GM06990 (cell line): ENCODE results near the gene CETP.
"Not testable (repeated sequence)": the region's sequence is repeated elsewhere in the genome, so short reads cannot be mapped to it uniquely, and the experiment has no call there.

ENCODE experiments used
- DNase-seq: peaks from one replicate; pipeline ENCODE4 v3.0.0-alpha.2; 2011; ENCODE audit not compliant: insufficient read length; ENCODE audit errors: extremely low read depth
- H3K27me3 ChIP-seq: replicated peaks from 2 replicates; pipeline ENCODE4 v1.6.0; 2011; ENCODE audit warnings: low read length; ENCODE audit not compliant: control insufficient read depth, insufficient read depth
- H3K36me3 ChIP-seq: 2 replicates; pipeline ENCODE4 v1.5.1; 2011; ENCODE audit warnings: low read length; ENCODE audit not compliant: control insufficient read depth, insufficient read depth
- H3K4me3 ChIP-seq: replicated peaks from 2 replicates; pipeline ENCODE4 v1.5.1; 2011; ENCODE audit warnings: low read depth, mild to moderate bottlenecking, control low read depth, low read length
- TF ChIP-seq, protein P1 (sequence below): IDR thresholded peaks from 2 replicates; pipeline ENCODE4 v1.5.1; 2011; ENCODE audit warnings: low read length, control low read depth, mild to moderate bottlenecking, inconsistent platforms; ENCODE audit not compliant: insufficient read depth, poor library complexity, severe bottlenecking

The CETP gene

DNA sequence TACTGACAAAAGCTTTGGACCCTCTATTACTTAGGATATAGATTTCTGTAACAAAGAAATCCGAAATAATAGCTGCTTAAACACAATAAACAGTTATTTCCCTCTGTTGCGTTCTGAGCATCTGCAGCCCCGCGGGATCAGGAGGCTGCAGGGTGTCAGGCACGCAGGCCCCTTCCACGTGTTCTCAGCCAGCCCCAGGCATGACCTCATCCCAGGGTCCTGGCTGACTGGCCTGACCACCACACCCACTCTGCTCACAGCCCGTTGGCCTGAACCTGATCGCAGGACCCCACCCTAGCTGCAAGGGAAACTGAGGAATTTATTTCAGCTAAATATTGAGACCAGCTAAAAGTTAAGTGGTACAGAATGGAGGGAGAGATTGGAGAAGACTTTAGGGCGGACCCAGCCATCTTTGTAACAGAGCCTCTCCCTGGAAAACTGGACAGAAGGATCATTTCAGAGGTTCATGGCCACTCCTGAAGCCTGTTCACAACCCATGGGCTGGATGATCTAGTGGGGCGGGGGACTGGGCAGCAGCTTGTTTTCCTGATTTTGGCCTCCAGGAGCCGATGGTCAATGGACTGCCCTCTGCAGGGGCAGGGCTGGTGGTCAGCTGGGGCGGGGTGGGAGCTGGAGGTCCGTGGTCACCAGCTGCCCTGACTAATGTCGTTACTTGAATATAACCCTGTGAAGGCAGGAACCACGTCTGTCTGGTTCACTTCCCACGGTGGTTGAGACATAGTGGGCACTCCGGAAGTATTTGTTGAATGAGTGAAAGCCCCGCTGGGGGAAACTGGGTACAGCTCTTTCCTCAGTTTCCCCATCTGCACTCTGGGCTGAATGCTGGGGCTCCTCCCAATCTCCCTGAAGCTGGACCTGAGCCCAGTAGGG lies 10.9 kb downstream of the CETP start:
- H3K4me3 ChIP-seq, result no peak overlapping the region
- no peak for DNase-seq
- no peaks in the 10 kb centered on the region for H3K36me3 ChIP-seq
- H3K27me3 ChIP-seq, result no peaks in the 10 kb centered on the region
- TF ChIP-seq, protein P1, sequence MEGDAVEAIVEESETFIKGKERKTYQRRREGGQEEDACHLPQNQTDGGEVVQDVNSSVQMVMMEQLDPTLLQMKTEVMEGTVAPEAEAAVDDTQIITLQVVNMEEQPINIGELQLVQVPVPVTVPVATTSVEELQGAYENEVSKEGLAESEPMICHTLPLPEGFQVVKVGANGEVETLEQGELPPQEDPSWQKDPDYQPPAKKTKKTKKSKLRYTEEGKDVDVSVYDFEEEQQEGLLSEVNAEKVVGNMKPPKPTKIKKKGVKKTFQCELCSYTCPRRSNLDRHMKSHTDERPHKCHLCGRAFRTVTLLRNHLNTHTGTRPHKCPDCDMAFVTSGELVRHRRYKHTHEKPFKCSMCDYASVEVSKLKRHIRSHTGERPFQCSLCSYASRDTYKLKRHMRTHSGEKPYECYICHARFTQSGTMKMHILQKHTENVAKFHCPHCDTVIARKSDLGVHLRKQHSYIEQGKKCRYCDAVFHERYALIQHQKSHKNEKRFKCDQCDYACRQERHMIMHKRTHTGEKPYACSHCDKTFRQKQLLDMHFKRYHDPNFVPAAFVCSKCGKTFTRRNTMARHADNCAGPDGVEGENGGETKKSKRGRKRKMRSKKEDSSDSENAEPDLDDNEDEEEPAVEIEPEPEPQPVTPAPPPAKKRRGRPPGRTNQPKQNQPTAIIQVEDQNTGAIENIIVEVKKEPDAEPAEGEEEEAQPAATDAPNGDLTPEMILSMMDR, result no peak

DNA sequence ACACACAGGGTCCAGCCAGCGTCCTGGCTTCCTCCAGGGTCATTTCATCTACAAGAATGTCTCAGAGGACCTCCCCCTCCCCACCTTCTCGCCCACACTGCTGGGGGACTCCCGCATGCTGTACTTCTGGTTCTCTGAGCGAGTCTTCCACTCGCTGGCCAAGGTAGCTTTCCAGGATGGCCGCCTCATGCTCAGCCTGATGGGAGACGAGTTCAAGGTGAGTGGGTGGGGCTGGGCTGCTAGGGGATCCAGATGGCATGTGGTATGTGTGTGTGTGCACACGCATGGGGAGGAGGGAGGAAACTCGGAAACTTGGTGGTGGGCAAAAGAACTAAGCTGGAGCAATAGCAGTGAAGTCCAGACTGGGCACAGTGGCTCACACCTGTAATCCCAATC lies 11.5 kb downstream of the CETP start:
- H3K27me3 ChIP-seq, result no peaks in the 10 kb centered on the region
- no peaks in the 10 kb centered on the region for H3K36me3 ChIP-seq
- TF ChIP-seq, protein P1, result no peak
- no peak for DNase-seq
- no peak overlapping the region for H3K4me3 ChIP-seq

DNA sequence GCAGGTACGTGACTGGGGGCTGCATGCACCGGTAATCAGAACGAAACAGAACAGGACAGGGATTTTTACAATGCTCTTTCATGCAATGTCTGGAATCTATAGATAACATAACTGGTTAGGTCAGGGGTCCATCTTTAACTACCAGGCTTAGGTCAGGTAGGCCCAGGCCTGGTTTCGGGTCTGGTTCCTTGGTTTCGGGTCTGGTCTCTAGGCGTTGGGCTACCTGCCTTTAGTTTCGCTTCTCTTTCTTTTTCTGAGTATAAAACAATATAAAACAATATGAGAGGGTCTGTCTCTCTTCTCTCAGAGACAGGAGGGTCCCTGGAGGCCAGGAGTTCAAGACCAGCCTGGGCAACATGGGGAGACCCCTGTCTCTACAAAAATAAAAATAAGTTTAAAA lies 12.1 kb downstream of the CETP start:
- H3K4me3 ChIP-seq, H3K36me3 ChIP-seq, DNase-seq, H3K27me3 ChIP-seq: not testable (repeated sequence)

DNA sequence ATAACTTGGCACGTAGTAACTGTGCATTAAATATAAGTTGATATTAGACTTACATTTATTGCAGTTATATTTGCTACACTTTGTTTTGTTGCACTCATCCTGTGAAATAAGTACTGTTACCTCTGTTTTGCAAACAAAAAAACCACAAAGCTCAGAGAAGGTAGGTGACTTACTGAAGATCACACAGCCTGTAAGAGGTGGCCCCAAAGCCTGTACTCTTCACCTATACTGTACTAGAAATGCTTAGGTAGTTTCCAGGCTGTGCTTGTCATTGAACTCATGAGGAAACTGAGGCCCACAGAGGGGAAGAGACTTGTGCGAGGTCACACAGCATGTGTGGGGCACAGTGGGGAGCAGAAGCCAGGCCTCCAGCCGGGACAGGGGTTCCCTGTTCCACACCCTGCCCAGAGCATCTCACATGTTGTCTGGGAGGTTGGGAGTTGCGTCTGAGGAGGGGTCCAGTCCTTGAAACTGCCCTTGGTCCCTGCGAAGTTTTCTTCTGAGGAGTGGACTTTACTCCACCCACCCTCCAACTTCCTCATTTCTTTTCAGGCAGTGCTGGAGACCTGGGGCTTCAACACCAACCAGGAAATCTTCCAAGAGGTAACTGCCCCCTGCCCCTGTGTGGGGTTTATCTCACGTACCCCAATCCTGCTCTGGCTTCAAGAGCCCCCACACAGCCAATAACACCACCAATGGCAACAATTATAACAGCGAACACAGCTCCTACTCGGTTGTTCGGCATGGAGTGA lies 13.0 kb downstream of the CETP start:
- no peaks in the 10 kb centered on the region for H3K27me3 ChIP-seq
- TF ChIP-seq, protein P1, result no peak
- H3K36me3 ChIP-seq, result no peaks in the 10 kb centered on the region
- DNase-seq, result no peak
- H3K4me3 ChIP-seq, result no peak overlapping the region

DNA sequence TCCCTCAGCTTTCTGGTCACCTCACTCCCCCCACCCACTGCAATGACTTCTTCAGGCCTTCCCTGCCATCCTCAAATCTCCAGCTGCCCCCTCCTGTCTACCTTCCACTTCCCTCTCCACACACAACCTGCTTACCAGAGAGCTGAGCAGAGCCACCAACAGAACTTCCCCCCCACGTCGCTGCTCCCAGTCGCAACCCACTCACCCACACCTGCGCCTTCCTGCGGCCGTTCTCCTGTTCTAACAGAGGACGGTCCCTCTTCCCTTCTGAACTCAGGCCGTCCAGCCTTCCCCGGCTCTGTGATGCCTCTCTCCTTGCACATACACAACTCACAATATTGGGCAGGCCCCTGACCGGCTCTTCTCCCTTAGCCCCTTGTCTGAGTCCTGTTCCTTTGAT lies 14.0 kb downstream of the CETP start:
- Histone ChIP-seq H3K36me3 (no peaks in the 10 kb centered on the region), H3K4me3 (no peak overlapping the region), H3K27me3 (no peaks in the 10 kb centered on the region)
- TF ChIP-seq, protein P1, result no peak
- DNase-seq, result no peak

DNA sequence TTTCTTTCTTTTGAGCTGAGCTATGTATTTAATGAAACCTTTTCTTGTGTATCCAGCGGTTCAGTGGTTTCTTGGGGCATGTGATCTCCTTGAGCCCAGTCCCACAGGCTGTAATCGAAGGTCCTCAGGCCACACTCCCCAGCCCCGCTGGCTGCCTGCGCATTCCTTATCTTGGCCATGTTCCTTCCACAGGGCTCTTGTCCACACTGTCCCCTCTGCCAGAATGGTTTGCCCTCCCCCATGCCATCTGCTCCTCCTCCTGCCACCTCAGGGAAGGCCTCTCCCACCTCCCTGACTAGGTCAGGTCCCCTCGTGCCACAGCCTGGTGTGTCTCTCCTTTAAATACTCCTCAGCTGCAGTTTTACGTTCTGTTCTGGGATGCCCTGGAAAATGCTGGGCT lies 15.5 kb downstream of the CETP start:
- TF ChIP-seq, protein P1, result no peak
- no peaks in the 10 kb centered on the region; the same call in 1 of the 2 replicates for H3K36me3 ChIP-seq
- no peaks in the 10 kb centered on the region for H3K27me3 ChIP-seq
- H3K4me3 ChIP-seq, result no peak overlapping the region
- DNase-seq, result no peak
